SW 1271 (cell line): ENCODE measurements around the gene S1PR4.

Source experiments
- DNase-seq, 2 experiments: peaks; one replicate each; lab custom pipeline; 2025; lab: John Stamatoyannopoulos, UW

Gene S1PR4, protein sequence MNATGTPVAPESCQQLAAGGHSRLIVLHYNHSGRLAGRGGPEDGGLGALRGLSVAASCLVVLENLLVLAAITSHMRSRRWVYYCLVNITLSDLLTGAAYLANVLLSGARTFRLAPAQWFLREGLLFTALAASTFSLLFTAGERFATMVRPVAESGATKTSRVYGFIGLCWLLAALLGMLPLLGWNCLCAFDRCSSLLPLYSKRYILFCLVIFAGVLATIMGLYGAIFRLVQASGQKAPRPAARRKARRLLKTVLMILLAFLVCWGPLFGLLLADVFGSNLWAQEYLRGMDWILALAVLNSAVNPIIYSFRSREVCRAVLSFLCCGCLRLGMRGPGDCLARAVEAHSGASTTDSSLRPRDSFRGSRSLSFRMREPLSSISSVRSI

DNA sequence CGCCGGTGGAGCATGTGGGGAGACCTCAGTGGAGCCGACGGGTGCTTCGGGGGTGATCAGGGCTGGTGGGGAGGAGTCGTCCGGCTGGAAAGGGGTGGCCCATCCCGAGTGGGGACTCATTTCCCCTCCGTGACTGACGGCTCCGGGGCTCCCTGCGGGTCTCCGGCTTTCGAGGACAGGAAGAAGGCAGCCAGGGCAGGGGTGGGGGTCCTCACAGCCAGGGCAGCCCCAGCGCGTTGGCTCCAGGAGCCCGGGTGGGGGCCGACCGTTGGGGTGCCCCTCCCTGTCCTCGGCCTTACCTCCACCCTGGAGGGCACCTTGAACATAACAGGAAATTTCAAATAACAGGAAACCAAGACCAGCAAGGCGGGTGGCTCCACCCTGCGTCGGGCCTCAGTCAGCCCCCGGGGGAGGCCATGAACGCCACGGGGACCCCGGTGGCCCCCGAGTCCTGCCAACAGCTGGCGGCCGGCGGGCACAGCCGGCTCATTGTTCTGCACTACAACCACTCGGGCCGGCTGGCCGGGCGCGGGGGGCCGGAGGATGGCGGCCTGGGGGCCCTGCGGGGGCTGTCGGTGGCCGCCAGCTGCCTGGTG is at the start of gene S1PR4:
Gene S1PR4 (plus strand): TSS at position 393 of the 596 bp plus-strand sequence. CDS start 24 bp downstream, at position 417.
- DNase-seq = no peak

DNA sequence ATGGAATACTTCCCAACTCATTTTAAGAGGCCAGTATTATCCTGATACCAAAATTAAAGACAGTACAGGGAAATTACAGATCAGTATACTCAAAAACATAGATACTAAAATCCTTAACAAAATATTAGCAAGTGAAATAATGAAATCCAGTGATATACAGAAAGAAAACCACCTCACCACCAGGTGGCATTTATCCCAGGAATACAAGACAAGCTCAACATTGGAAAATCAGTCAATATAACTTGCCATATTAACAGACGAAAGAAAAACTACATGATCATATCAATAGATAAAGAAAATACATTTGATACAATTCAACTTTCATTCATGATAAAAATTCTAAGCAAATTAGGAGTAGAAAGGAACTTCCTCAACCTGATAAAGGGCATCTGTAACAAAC is 49.5 kb upstream of the S1PR4 start:
- DNase-seq = peak in 1 of 2 experiments; percentile 53

GRCh38 chr19:3131168-3131567 is 47.4 kb upstream of the S1PR4 start:
- no peak for DNase-seq

DNA sequence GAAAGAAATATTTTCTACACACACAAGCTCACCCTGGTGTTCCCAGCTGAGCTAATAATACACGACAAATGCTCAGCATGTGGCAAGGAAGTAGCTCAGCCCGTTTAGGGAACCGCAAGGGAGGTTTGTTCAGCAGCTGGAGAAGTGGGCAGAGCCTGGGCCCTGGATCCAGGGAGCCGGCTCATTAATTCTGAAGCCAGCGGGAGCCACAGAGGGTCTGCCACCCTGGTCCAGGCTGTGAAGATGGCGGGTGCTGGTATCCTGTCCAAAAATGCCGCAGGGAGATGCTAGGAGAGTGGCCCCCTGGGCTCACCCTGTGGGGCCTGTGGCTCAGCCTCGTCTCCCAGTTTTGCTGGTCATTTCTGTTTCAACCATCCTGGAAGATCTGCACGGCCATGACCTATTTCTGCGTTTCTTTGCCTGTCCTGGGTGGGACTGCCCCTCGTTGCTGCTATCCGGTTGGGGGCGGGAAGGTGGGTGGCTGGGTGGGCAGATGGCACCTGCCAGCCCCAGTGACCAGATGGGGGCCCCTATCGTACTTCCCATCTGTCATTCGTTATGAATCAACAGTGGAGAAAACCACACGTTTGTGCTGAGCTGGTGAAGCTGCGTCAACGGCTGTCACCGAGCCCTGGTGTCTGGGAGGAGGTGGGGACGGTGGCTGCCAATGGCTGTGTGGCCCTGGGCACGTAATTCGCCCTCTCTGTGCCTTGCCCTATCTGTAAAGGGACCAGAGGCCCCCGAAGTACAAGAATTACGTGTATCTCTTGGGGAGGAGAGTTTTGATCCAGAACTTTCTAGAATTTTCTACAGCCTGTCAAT is 45.4 kb upstream of the S1PR4 start:
- no peak for DNase-seq

GRCh38 chr19:3133793-3134116 is 44.8 kb upstream of the S1PR4 start:
- DNase-seq = no peak

GRCh38 chr19:3135961-3136683 is 42.4 kb upstream of the S1PR4 start, which contains the start of gene GNA15:
TSS of gene GNA15 (plus strand) at chr19:3136033. CDS start at chr19:3136451, 418 bp downstream.
- no peak for DNase-seq

- no peak for DNase-seq
Observed at GRCh38 chr19:3136684-3137055, 41.9 kb upstream of the S1PR4 start.

GRCh38 chr19:3137119-3137518 is 41.5 kb upstream of the S1PR4 start:
- no peak for DNase-seq

DNA sequence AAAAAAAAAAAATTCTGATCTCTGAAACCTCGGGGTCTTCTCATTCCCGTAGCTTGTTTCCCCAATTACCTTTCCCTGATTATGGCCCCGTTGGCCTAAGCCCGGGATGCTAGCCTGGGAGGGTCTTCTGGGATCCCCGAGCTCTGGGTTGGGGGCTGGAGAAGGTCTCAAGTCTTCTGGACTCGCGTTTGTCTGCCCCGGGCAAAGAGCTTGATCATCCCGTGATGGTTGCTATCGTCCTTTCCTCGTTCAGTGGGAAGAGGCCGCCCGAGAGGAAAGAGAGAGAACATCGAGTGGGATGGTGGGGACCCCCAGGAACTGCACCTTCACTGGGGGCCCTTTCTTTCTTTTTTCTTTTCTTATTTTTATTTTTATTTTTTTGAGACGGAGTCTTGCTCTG is 40.3 kb upstream of the S1PR4 start:
- DNase-seq = no peak

GRCh38 chr19:3140667-3141038 is 37.9 kb upstream of the S1PR4 start:
- no peak for DNase-seq

GRCh38 chr19:3142292-3142670 is 36.3 kb upstream of the S1PR4 start:
- DNase-seq = peak; percentile 66 to 90

GRCh38 chr19:3142781-3143337 is 35.7 kb upstream of the S1PR4 start:
- no peak for DNase-seq

DNA sequence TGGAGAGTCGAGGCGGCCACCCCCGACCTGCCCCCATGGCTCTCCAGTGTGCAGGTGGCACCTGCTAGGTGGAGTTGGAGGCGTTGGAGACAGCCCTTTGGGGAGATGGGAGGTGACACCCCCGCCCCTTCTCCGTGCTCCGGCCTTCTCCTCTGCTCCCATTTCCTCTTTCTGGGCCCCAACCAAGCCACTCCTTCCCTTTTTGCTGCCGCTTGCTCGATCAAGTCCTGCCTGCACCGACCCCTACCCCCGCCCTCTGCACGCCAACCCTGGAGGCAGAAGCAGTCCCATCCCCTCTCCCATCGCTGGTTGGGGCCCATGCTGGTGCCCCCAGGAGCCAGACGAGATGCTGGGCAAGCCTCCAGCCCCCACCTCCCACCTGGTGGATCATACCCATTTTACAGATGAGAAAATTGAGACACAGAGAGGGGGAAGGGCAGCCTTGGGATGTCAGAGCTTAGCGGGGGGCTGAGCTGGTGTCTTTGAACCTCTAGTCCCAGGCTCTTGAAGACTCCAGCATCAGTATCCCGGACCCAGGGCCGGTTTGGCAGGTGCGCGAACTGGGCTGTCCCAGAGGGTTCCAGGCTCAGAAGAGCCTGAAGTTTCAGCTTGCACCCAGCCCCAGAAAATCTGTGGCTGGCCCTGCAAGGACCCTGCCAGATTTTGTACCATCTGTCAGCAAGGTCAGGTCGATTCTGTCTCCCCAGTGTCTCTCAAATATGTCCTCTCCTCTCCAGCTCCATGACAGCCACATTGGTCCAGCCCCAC is 32.5 kb upstream of the S1PR4 start:
- DNase-seq = no peak

- DNase-seq = no peak
Observed at GRCh38 chr19:3146677-3147100, 31.9 kb upstream of the S1PR4 start.

DNA sequence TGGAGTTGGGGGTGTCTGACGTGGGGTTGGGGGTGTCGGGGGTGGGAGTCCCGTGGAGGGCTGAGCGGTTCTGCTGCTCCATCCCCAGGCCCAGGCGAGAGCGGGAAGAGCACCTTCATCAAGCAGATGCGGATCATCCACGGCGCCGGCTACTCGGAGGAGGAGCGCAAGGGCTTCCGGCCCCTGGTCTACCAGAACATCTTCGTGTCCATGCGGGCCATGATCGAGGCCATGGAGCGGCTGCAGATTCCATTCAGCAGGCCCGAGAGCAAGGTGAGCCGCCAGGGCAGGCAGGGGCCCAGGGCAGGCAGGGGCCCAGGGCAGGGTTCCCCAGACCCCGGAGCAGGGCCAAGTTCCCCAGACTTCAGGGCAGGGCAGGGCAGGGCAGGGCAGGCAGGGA is 30.1 kb upstream of the S1PR4 start:
- no peak for DNase-seq

DNA sequence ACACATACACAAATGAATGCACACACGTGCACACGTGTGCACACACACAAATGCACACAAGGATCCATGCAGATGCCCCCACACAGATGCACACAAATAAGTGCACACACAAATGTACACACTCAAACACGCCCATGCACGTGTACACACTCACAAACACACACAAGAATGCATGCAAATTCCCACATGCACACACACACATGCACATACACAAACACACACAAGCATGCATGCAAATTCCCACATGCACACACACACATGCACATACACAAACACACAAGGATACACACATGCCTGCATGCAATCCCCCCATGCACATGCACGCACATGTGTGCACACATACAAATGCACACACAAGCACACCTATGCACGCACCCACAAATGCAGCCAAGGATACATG is 29.5 kb upstream of the S1PR4 start:
- no peak for DNase-seq

- no peak for DNase-seq
Observed at GRCh38 chr19:3149526-3150505, 28.8 kb upstream of the S1PR4 start.

DNA sequence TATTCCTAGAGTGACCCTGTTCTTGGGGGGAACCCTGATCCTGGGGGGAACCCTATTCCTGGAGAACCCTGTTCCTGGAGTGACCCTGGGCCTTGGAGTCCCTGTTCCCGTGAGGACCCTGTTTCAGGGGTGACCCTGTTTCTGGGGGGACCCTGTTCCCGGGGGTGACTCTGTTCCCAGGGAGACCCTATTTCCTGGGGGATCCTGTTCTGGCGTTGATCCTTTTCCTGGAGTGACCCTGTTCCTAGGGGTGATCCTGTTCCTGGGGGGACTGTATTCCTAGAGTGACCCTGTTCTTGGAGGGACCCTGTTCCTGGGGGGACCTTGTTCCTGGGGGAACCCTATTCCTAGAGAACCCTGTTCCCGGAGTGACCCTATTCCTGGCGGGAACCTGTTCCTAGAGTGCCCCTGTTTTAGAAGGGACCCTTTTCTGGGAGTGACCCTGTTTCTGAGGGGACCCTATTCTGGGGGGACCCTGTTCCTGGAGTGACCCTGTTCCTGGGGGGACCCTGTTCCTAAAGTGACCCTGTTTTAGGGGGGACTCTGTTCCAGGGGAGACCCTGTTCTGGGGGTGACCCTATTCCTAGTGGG is 27.7 kb upstream of the S1PR4 start:
- no peak for DNase-seq

GRCh38 chr19:3151563-3152418 is 26.8 kb upstream of the S1PR4 start:
- no peak for DNase-seq
